ENCODE measurements around the gene MED28.
A peak's percentile ranks its signal among the peaks of the same experiment; 100 is the strongest.
"Not testable (repeated sequence)": the region's sequence is repeated elsewhere in the genome, so short reads cannot be mapped to it uniquely, and the experiment has no call there.

MED28 gene

GRCh38 chr4:17614416-17615299 lies at the start of gene MED28:
MED28 (plus strand) TSS chr4:17614641; CDS start chr4:17614655, 14 bp downstream.
- DNase-seq = peak; percentile 87 to 97

GRCh38 chr4:17565846-17566245 lies 48.6 kb upstream of the MED28 start:
- DNase-seq = no peak

- DNase-seq = no peak
Observed at GRCh38 chr4:17567271-17567670, 47.2 kb upstream of the MED28 start.

- DNase-seq = no peak
Observed at GRCh38 chr4:17574206-17574605, 40.2 kb upstream of the MED28 start.

- DNase-seq = not testable (repeated sequence)
Observed at GRCh38 chr4:17575177-17575576, 39.3 kb upstream of the MED28 start.

- DNase-seq = peak; percentile 89 to 98
Observed at GRCh38 chr4:17576932-17577664, 37.3 kb upstream of the MED28 start, which contains the start of gene LAP3. LAP3 (plus strand) TSS chr4:17577198; CDS start chr4:17577466, 268 bp downstream.

GRCh38 chr4:17577665-17578481 lies 36.6 kb upstream of the MED28 start:
- DNase-seq = peak in 1 of 2 experiments; percentile 67

GRCh38 chr4:17578482-17578891 lies 36.0 kb upstream of the MED28 start:
- no peak for DNase-seq

GRCh38 chr4:17580969-17581368 lies 33.5 kb upstream of the MED28 start:
- DNase-seq = no peak

- DNase-seq = no peak
Observed at GRCh38 chr4:17583276-17583675, 31.2 kb upstream of the MED28 start.

- DNase-seq = no peak
Observed at GRCh38 chr4:17583941-17584340, 30.5 kb upstream of the MED28 start.

- no peak for DNase-seq
Observed at GRCh38 chr4:17584521-17585213, 29.8 kb upstream of the MED28 start.

- no peak for DNase-seq
Observed at GRCh38 chr4:17587094-17587822, 27.2 kb upstream of the MED28 start.

- no peak for DNase-seq
Observed at GRCh38 chr4:17589355-17589754, 25.1 kb upstream of the MED28 start.

- DNase-seq = no peak
Observed at GRCh38 chr4:17595471-17596005, 18.9 kb upstream of the MED28 start.

GRCh38 chr4:17597517-17597916 lies 16.9 kb upstream of the MED28 start:
- peak in 1 of 2 experiments; percentile 54 for DNase-seq

- no peak for DNase-seq
Observed at GRCh38 chr4:17599826-17600225, 14.6 kb upstream of the MED28 start.

- no peak for DNase-seq
Observed at GRCh38 chr4:17605236-17605635, 9.2 kb upstream of the MED28 start.

GRCh38 chr4:17613761-17614415 lies 553 bp upstream of the MED28 start:
- peak in 1 of 2 experiments; percentile 23 for DNase-seq

- DNase-seq = no peak
Observed at GRCh38 chr4:17616283-17616682, 1.8 kb downstream of the MED28 start.

GRCh38 chr4:17618926-17619325 lies 4.5 kb downstream of the MED28 start:
- no peak for DNase-seq

Data from NCI-H526 (cell line).